OCI-M2 (cell line): ENCODE data around the gene ELSPBP1.
"Not testable (repeated sequence)": the region's sequence is repeated elsewhere in the genome, so short reads cannot be mapped to it uniquely, and the experiment has no call there.

Source experiments
- DNase-seq: peaks from one replicate; lab custom pipeline; 2025; ENCODE audit not compliant: unreplicated experiment; lab: John Stamatoyannopoulos, UW

ELSPBP1 gene

DNA sequence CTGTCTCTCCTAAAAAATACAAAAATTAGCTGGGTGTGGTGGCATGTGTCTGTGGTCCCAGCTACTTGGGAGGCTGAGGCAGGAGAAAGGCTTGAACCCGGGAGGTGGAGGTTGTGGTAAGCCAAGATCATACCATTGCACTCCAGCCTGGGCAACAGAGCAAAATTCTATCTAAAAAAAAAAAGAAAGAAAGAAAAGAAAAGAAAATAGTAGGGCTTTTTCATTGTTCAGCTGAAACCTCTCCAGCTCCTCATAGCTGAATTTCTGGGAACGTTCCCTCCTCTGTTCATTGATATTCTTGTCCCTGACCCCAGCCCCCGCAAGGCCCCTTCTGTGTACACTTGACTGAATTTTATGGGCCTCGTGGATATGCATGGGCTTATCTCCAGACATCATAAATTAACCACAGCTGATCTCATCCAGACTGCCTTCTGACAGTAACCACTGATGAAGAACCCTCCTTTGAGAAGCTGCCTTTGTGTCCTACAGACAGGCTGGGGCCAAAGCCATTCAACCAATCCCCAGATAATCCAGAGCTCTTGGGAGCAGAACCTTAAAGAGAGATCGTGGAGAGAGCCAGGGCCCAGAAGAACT is at the start of gene ELSPBP1:
Gene ELSPBP1 (plus strand): TSS at position 424 of the 594 bp plus-strand sequence. CDS start 14,036 bp downstream, outside the sequence.
- DNase-seq: no peak

DNA sequence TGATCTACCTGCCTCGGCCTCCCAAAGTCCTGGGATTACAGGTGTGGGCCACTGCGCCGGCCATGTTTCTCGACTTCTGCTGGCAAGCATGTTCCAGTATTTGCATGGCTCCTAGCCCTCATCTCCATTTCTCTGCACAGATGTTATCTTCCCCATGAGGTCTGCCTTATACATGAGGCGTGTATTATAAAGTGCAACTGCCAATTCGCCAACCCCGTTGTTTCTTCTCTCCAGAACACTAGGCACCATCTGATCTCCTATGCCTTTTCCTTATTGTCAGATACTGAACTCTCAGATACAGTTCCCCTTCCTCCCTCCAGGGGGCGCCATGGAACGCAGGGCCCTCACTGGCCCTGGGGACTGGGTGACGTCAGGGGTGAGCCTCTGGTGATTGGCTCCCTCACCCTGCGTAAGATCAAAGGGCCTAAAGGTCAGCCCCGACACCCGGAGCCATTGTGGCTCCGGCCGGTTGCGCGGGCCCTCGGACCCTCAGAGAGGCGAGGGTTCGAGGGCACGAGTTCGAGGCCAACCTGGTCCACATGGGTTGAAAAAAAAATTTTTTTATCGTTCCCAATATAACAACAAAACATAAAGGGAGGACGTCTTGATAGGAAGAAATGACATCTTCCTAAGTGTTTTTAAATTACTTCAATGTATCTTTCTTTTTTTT is 44.4 kb upstream of the ELSPBP1 start:
- DNase-seq: not testable (repeated sequence)

DNA sequence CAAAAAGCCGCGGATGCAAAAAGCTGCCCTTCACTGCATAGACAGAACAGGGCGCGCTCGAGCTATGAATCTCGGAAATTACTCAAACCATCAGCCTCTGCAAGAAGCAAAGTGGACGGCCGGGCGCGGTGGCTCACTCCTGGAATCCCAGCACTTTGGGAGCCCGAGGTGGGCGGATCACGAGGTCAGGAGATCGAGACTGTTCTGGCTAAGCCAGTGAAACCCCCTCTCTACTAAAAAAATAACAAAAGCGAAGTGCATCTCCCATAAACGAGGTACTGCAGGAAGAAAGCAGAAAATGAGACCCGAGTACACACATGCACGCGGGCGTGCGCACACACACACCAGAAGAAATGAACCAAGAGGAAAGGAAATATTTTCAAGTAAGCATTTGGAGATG is 42.3 kb upstream of the ELSPBP1 start:
- DNase-seq: not testable (repeated sequence)

GRCh38 chr19:47955936-47956335 is 38.5 kb upstream of the ELSPBP1 start:
- not testable (repeated sequence) for DNase-seq

DNA sequence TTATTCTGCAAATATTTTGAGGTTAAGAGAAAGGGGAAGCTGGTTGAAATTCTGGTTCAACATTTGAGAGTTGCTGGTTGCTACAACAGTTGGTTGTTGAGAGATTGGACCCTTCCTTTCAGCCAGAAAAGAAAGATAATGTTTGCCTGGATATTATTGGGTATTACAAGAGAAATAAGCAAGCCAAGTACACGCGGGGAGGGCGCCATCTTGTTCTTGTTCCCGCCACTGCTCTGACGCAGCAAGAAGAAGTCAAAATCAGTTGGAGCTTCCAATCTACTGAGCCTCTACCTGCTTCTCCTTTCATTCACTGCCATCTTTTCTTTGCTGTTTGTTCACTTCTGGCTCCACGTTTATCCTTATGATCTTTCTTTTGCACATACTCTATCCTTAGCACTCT is 20.9 kb upstream of the ELSPBP1 start:
- DNase-seq: no peak

DNA sequence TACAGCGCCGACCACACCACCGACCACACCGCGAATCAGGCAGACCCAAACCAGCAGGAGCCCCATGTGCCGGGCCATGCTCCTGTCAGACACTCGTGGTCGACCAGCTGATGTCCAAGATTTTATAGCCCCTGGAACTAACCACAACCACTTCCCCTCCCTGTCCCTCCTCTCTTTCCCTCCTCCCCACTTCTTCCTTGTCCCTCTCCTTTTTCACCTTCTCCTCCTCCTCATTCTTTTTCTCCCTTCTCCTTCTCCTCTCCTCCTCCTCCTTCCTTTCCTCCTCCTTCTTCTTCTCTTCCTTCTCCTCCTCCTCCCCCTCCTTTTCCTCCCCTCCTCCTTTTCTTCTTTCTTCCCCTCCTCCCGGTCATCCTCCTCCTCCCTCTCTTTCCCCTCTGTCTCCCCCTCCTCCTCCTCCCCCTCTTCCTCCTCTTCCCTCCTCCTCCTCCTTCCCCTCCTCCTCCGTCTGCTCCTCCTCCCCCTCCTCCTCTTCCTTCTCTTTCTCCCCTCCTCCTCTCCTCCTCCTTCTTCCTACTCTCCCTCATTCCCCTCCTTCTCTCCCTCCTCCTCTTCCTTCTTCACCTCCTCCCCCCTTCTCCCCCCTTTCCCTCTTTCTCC is 3.1 kb upstream of the ELSPBP1 start:
- DNase-seq: no peak

- DNase-seq: no peak
Measured at GRCh38 chr19:47992070-47992469, 2.4 kb upstream of the ELSPBP1 start, which contains the start of gene BSPH1. Gene BSPH1, minus strand, starts transcription at chr19:47992170. Its CDS starts 89 bp downstream, at chr19:47992081.

DNA sequence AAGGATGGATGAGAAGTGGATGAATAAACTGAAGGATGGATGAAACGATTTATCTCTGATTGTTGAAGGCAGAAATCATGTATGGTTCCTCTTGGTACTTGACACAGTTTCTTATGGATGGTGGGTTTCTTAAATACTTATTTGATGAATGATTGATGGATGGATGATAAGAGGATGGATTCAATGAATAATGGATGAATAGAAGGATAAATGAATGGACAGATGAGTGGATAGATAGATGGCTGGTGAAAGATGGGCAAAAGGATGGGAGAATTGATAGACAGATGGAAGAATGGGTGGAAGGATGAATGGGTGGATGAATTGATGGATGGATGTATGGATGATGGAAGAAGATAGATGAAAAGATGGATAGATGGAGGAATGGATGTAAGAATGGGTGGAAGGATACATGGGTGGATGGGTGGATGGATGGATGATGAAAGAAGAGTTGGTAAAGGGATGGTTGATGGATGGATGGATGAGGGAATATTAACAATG is 1.8 kb downstream of the ELSPBP1 start:
- no peak for DNase-seq

- no peak for DNase-seq
Measured at GRCh38 chr19:47998800-47999199, 4.4 kb downstream of the ELSPBP1 start.

GRCh38 chr19:48000846-48001245 is 6.4 kb downstream of the ELSPBP1 start:
- no peak for DNase-seq

DNA sequence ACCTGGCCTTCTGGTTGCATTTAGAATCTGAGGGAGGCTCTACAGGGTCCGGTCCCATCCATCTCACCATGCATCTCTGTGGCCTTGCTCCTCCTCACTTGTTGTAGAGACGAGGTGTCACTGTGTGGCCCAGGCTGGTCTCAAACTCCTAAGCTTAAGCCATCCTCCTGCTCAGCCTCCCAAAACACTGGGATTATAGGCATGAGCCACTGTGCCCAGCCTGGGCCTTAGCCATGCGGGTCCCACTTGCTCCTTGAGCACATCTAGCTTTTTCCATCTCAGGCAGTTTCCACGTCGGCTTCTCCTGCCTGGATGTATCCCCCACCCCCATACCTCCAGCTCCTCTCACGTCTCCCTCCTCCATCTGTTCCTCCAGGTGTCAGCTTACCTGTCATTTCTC is 9.8 kb downstream of the ELSPBP1 start:
- no peak for DNase-seq

GRCh38 chr19:48006762-48007161 is 12.3 kb downstream of the ELSPBP1 start:
- no peak for DNase-seq

- DNase-seq: no peak
Measured at GRCh38 chr19:48010932-48011758, 16.7 kb downstream of the ELSPBP1 start.

- DNase-seq: no peak
Measured at GRCh38 chr19:48020686-48021085, 26.3 kb downstream of the ELSPBP1 start.

GRCh38 chr19:48023011-48023410 is 28.6 kb downstream of the ELSPBP1 start:
- no peak for DNase-seq

GRCh38 chr19:48023518-48023917 is 29.1 kb downstream of the ELSPBP1 start:
- DNase-seq: no peak

GRCh38 chr19:48025480-48025879 is 31.0 kb downstream of the ELSPBP1 start:
- no peak for DNase-seq

GRCh38 chr19:48029431-48029830 is 35.0 kb downstream of the ELSPBP1 start:
- no peak for DNase-seq

GRCh38 chr19:48030073-48030472 is 35.6 kb downstream of the ELSPBP1 start:
- DNase-seq: no peak

DNA sequence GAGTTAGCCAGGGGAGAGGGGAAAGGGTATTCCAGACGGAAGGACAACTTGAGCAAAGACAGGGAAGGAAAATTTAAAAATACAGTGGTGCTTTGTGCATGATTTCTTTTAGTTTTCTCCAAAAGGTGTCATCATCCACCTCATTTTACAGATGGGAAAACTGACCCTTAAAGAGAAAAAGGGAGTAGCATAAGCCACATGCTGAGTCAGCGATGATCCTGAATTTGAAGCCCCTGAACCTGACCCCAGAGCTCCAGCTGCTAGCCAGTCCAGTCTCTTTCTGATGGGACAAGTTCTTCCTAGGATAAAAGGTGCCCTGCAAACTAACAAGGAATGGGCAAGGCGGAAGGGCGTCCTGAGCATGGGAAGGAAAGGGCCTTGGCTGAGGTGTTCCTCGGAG is 39.2 kb downstream of the ELSPBP1 start:
- no peak for DNase-seq

DNA sequence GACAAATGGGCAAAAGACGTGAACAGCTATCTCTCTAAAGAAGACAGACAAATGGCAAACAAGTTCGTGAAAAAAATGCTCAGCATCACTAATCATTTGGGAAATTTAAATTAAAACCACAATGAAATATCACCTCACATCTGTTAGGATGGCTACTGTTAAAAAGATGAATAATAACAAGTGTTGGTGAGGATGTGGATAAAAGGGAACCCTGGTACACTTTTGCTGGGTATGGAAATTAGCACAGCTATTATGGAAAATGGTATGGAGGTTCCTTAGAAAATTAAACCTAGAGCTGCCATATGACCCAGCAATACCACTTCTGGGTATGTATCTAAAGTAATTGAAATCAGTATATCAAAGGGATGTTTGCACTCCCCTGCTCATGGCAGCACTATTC is 42.3 kb downstream of the ELSPBP1 start:
- no peak for DNase-seq
